Upper lobe of left lung (tissue), 6 donors: Measurements from ENCODE around the gene CLEC4C. TPM values are rescaled to one million over a fixed set of nuclear protein-coding genes. Genes with fewer than 3 reads are reported as not detected.
"Not testable (repeated sequence)": the region's sequence is repeated elsewhere in the genome, so short reads cannot be mapped to it uniquely, and the experiment has no call there.

Experiments
- ATAC-seq, 2 donors: fragments of 200-7000 bp; cut with Tn5 transposase; one replicate each; pipeline ENCODE4 v1.9.1; 2022; ENCODE audit warnings: mild to moderate bottlenecking in 2 of 2, moderate library complexity in 2 of 2; ENCODE audit not compliant: low FRiP score in 2 of 2
- DNase-seq, 2 donors: peaks; one replicate each; pipeline ENCODE4 v3.0.0-alpha.2; 2019 to 2020
- H3K27ac ChIP-seq, 4 donors: fragments of 200-600 bp; sonication (generic); one replicate each; pipeline ENCODE4 v1.5.1; 2016 to 2019
- H3K27me3 ChIP-seq, 4 donors: fragments of 200-600 bp; sonication (generic); one replicate each; pipeline ENCODE4 v1.5.1; 2017 to 2019
- H3K36me3 ChIP-seq, 4 donors: fragments of 200-600 bp; sonication (generic); one replicate each; pipeline ENCODE4 v1.5.1; 2016 to 2019
- H3K4me1 ChIP-seq, 4 donors: fragments of 200-600 bp; sonication (generic); one replicate each; pipeline ENCODE4 v1.5.1; 2018 to 2019
- H3K4me3 ChIP-seq, 4 donors: fragments of 200-600 bp; sonication (generic); one replicate each; pipeline ENCODE4 v1.5.1; 2017 to 2019; ENCODE audit warnings: mild to moderate bottlenecking in 2 of 4, moderate library complexity in 1 of 4
- H3K9me3 ChIP-seq, 4 donors: fragments of 200-600 bp; sonication (generic); one replicate each; pipeline ENCODE4 v1.5.1; 2018 to 2019
- EP300 ChIP-seq, 4 donors: sonication (generic); formaldehyde crosslinking; IDR thresholded peaks; one replicate each; pipeline ENCODE4 v1.5.1; 2017; ENCODE audit warnings: antibody characterized with exemption in 4 of 4, control low read depth in 2 of 4
- POLR2A ChIP-seq, 4 donors: fragments of 450-650 bp; IDR thresholded peaks; one replicate each; pipeline ENCODE4 v1.5.1; 2016 to 2017; ENCODE audit warnings: antibody characterized with exemption in 4 of 4, mild to moderate bottlenecking in 2 of 4
- POLR2AphosphoS5 ChIP-seq, 2 donors: sonication (generic); formaldehyde crosslinking; IDR thresholded peaks; one replicate each; pipeline ENCODE4 v1.5.1; 2017; ENCODE audit warnings: antibody characterized with exemption in 2 of 2
- WGBS, 2 donors: methylation state at CpG; one replicate each; pipeline ENCODE4 v1.1.5; 2017 to 2018; 5-methylcytosine and 5-hydroxymethylcytosine counted together
- total RNA-seq, 6 donors: library from RNA; depleted of rRNA in 4 of 6; stranded (reverse); fragments of >200 nt in 4 of 6; gene quantifications; one replicate each; pipeline versions ENCODE4 v1.1.0 to v1.2.1, GENCODE V29; 2016 to 2021
- TF ChIP-seq, protein P1 (sequence below), 6 experiments: fragments of 450-650 bp in 4 of 6; fragments of 200-600 bp in 2 of 6; sonication (generic) in 2 of 6; IDR thresholded peaks; one replicate each; pipeline ENCODE4 v1.5.1; 2016 to 2019; ENCODE audit warnings: antibody characterized with exemption in 6 of 6
- donor health status: DM: no; HTN: no; CAD: no; lungs with moderate emphysema.
- donor health status: DM: no; HTN: yes; CAD: no; lungs with severe emphysema.

CLEC4C gene
- total RNA-seq, 6 donors from 2014 or later: not detected

DNA sequence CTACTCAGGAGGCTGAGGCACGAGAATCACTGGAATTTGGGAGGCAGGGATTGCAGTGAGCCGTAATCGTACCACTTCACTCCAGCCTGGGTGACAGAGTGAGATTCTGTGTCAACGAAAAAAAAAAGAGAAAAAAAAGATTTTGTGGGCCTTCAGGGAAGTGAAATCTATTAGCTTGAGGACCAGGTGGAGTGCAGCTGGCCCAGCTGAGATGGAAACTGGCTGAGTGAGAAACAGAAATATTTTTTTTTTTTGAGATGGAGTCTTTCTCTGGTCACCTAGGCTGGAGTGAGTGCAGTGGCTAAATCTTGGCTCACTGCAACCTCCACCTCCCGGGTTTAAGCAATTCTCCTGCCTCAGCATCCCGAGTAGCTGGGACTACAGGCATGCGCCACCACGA lies 2.3 kb upstream of the CLEC4C start:
- Histone ChIP-seq H3K27me3 (no peaks in the 10 kb centered on the region), H3K9me3 (no peaks in the 10 kb centered on the region), H3K36me3 (no peaks in the 10 kb centered on the region), H3K4me3 (no peak overlapping the region), H3K4me1 (no peaks in the 10 kb centered on the region), H3K27ac (no peak overlapping the region)
- WGBS, 2 donors: 79 to 86% methylated on average over 8 of the region's 8 CpGs
- no peak for TF ChIP-seq EP300 (IDR thresholded peaks at IDR 0.05)
- TF ChIP-seq POLR2AphosphoS5 (IDR thresholded peaks at IDR 0.05): no peak
- TF ChIP-seq POLR2A (IDR thresholded peaks at IDR 0.05): no peak
- TF ChIP-seq, protein P1, sequence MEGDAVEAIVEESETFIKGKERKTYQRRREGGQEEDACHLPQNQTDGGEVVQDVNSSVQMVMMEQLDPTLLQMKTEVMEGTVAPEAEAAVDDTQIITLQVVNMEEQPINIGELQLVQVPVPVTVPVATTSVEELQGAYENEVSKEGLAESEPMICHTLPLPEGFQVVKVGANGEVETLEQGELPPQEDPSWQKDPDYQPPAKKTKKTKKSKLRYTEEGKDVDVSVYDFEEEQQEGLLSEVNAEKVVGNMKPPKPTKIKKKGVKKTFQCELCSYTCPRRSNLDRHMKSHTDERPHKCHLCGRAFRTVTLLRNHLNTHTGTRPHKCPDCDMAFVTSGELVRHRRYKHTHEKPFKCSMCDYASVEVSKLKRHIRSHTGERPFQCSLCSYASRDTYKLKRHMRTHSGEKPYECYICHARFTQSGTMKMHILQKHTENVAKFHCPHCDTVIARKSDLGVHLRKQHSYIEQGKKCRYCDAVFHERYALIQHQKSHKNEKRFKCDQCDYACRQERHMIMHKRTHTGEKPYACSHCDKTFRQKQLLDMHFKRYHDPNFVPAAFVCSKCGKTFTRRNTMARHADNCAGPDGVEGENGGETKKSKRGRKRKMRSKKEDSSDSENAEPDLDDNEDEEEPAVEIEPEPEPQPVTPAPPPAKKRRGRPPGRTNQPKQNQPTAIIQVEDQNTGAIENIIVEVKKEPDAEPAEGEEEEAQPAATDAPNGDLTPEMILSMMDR (IDR thresholded peaks at IDR 0.05): no peak
- DNase-seq (no peak), ATAC-seq (no peak)

DNA sequence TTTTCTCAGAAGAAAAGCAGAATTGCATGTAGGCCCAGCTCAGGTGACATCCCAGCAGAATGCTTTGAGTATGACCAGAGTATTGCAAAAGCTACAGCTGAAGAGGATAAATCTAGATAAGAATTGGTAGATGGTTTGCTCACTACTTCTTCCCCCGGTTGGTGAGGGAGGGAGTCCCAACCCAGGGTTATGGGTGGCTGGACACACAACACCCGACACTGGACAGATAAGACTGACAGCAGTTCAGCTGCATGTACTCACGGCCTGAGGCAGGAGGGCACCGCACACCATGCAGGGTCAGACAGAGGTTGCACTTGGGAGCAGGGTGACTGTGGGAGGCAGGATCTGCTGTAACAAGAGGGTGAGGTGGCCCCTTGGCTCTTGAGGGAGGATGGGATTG lies 1.7 kb upstream of the CLEC4C start:
- H3K36me3 ChIP-seq: no peaks in the 10 kb centered on the region
- no peak for ATAC-seq
- peaks cover 0 to under 1% (median 0%) of the 10 kb centered on the region in 4 donors for H3K9me3 ChIP-seq
- WGBS, 2 donors: 44 to 50% methylated on average over 4 of the region's 4 CpGs
- TF ChIP-seq POLR2AphosphoS5 (IDR thresholded peaks at IDR 0.05) (no peak), EP300 (IDR thresholded peaks at IDR 0.05) (no peak), POLR2A (IDR thresholded peaks at IDR 0.05) (no peak)
- TF ChIP-seq, protein P1 (IDR thresholded peaks at IDR 0.05): no peak
- no peaks in the 10 kb centered on the region for H3K4me1 ChIP-seq
- no peak for DNase-seq
- no peaks in the 10 kb centered on the region for H3K27me3 ChIP-seq
- H3K27ac ChIP-seq: no peak overlapping the region
- H3K4me3 ChIP-seq: no peak overlapping the region

DNA sequence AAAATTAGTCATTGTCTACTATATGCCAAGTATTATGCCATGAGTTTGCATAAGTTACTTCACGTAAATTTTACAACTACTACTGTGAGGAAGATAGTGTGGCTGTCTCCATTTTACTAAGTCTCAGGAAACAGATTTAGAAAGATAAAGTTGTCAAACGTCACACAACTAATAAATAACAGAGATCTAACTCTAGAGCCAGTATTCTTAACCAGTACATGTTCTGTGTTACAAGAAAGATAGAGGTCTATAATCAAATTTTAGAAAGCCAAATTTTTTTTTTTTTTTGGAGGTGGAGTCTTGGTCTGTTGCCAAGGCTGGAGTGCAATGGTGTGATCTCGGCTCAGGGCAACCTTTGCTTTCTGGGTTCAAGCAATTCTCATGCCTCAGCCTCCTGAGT lies 14.2 kb downstream of the CLEC4C start:
- H3K27me3 ChIP-seq: no peaks in the 10 kb centered on the region
- H3K4me1 ChIP-seq: no peaks in the 10 kb centered on the region
- H3K27ac ChIP-seq: no peak overlapping the region
- H3K4me3 ChIP-seq: no peak overlapping the region
- TF ChIP-seq EP300 (IDR thresholded peaks at IDR 0.05): no peak
- TF ChIP-seq, protein P1 (IDR thresholded peaks at IDR 0.05): no peak
- no peak for DNase-seq
- WGBS, 2 donors: 43 to 47% methylated on average over 3 of the region's 3 CpGs
- ATAC-seq: no peak
- no peaks in the 10 kb centered on the region for H3K36me3 ChIP-seq
- no peaks in the 10 kb centered on the region for H3K9me3 ChIP-seq

DNA sequence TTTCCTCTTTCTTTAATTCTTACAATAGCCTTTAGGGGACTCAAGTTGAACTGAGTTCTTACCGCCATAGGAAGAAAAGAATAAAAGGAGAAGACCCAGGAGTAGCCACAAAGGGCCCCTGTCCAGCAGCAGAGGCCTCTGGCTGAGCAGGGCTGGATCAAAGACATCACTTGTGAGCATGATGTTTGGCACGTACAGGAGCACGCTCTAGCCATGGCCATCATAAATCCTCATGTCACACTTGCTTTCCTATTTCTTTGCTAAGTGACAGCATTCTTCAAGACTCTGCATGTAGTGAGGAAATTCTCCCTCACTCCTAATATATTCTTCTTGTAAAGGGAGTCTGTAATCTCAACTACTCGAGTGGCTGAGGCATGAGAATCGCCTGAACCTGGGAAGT lies 15.7 kb downstream of the CLEC4C start:
- no peak for TF ChIP-seq EP300 (IDR thresholded peaks at IDR 0.05)
- TF ChIP-seq POLR2A (IDR thresholded peaks at IDR 0.05): no peak
- no peak for TF ChIP-seq POLR2AphosphoS5 (IDR thresholded peaks at IDR 0.05)
- TF ChIP-seq, protein P1 (IDR thresholded peaks at IDR 0.05): no peak
- DNase-seq (no peak), ATAC-seq (no peak)
- Histone ChIP-seq H3K4me3 (no peak overlapping the region), H3K4me1 (no peaks in the 10 kb centered on the region), H3K9me3 (no peaks in the 10 kb centered on the region), H3K27ac (no peak overlapping the region), H3K27me3 (no peaks in the 10 kb centered on the region), H3K36me3 (no peaks in the 10 kb centered on the region)
- WGBS, 2 donors: 41 to 46% methylated on average over 5 of the region's 5 CpGs

DNA sequence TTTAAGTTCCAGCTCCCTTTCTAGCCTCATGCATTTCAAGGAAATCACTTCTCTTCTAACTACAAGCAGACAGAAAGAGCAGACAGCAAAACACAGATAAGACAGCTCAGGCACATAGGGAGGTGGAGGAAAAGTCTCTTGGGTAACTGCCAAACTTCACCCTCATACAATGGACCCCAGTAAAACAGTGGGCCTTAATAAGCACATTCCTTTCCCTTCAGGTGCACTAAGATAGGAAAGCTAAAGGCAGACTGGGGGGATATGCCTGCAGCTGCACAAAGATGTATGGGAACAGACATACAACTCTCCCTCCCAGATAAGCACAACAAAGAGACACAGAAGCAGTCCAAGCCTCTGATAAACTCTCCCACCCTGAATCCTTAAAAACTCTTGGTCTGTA lies 16.2 kb downstream of the CLEC4C start:
- H3K27me3 ChIP-seq, H3K9me3 ChIP-seq, H3K4me1 ChIP-seq, H3K4me3 ChIP-seq, H3K27ac ChIP-seq, DNase-seq, H3K36me3 ChIP-seq, ATAC-seq: not testable (repeated sequence)
